ENCODE data around the gene GPT2.

GRCh38 chr16:46976550-46976949 is 92.4 kb downstream of the GPT2 start:
- no peak for TF ChIP-seq ARNTL (CRISPR knock-in tag; IDR thresholded peaks at IDR 0.05; ENCODE audit: borderline replicate concordance, low read depth)
- no peak for TF ChIP-seq CREB5 (CRISPR knock-in tag; IDR thresholded peaks at IDR 0.05; ENCODE audit: low read depth)
- TF ChIP-seq ZFP30 (CRISPR knock-in tag; IDR thresholded peaks at IDR 0.05): no peak
- no peak for TF ChIP-seq OSR1 (CRISPR knock-in tag; IDR thresholded peaks at IDR 0.05)
- TF ChIP-seq TSHZ2 (CRISPR knock-in tag; IDR thresholded peaks at IDR 0.05): no peak
- no peak for TF ChIP-seq ZNF70 (CRISPR knock-in tag; IDR thresholded peaks at IDR 0.05)
- TF ChIP-seq ISL1 (CRISPR knock-in tag; IDR thresholded peaks at IDR 0.05): no peak
- no peak for TF ChIP-seq ZC3H10 (CRISPR knock-in tag; IDR thresholded peaks at IDR 0.05)
- TF ChIP-seq TCF4 (CRISPR knock-in tag; IDR thresholded peaks at IDR 0.05; ENCODE audit: borderline replicate concordance): no peak
- no peak for TF ChIP-seq ZFP3 (CRISPR knock-in tag; IDR thresholded peaks at IDR 0.05)
- TF ChIP-seq PATZ1 (CRISPR knock-in tag; IDR thresholded peaks at IDR 0.05; ENCODE audit: borderline replicate concordance): no peak
- TF ChIP-seq CSDC2 (CRISPR knock-in tag; IDR thresholded peaks at IDR 0.05): no peak
